GM10248 (cell line): ENCODE measurements around the gene CCP110.

ENCODE experiments used
- CTCF ChIA-PET: fragments of 300-600 bp; sonication (Branson Sonifier 250); formaldehyde crosslinking; extraction: SDS; loops from one replicate; lab custom pipeline; 2021; ENCODE audit warnings: antibody characterized with exemption; lab: Yijun Ruan, JAX
- POLR2A ChIA-PET: fragments of 350-650 bp; sonication (Branson Sonifier 250); formaldehyde crosslinking; extraction: SDS; loops from one replicate; lab custom pipeline; 2020; ENCODE audit warnings: antibody characterized with exemption; lab: Yijun Ruan, JAX
- DNase-seq: peaks from one replicate; pipeline ENCODE4 v3.0.0; 2012; ENCODE audit errors: extremely low spot score
- TF ChIP-seq, protein P1 (sequence below): IDR thresholded peaks from 2 replicates; pipeline ENCODE4 v1.5.1; 2012; ENCODE audit warnings: mild to moderate bottlenecking, low read depth; ENCODE audit errors: extremely low read depth, missing control alignments, control extremely low read depth

The CCP110 gene

DNA sequence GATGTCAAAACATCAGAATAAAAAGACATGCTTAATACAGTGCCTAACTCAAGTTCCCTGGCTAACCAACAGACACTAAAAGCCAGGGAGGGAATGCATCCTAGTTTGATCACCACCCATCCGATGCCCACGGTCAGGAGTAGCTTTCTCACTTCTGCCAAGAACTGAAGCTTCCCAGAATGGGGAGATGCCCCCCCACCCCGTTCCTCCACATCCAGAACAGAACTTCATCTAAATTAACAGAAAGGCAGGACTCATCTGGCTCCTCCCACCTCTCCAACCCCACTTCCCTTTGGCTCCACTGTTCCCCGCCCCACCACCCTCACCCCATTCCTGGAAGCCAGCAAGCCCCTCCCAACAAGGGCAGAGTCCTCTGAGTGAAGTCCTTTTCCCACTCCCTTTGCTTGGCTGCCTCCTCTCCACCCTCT is 35.5 kb upstream of the CCP110 start:
- no peak for DNase-seq
- POLR2A ChIA-PET = no interaction called here
- TF ChIP-seq, protein P1, sequence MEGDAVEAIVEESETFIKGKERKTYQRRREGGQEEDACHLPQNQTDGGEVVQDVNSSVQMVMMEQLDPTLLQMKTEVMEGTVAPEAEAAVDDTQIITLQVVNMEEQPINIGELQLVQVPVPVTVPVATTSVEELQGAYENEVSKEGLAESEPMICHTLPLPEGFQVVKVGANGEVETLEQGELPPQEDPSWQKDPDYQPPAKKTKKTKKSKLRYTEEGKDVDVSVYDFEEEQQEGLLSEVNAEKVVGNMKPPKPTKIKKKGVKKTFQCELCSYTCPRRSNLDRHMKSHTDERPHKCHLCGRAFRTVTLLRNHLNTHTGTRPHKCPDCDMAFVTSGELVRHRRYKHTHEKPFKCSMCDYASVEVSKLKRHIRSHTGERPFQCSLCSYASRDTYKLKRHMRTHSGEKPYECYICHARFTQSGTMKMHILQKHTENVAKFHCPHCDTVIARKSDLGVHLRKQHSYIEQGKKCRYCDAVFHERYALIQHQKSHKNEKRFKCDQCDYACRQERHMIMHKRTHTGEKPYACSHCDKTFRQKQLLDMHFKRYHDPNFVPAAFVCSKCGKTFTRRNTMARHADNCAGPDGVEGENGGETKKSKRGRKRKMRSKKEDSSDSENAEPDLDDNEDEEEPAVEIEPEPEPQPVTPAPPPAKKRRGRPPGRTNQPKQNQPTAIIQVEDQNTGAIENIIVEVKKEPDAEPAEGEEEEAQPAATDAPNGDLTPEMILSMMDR = no peak
- CTCF ChIA-PET = interaction anchor here (1.2 kb wide), 2 partner anchors 15 to 20 kb away, joined by 3 to 6 read pairs; no protein-coding TSS in a partner anchor

GRCh38 chr16:19490619-19491018 is 33.1 kb upstream of the CCP110 start:
- no peak for DNase-seq
- TF ChIP-seq, protein P1 = no peak
- ChIA-PET CTCF (interaction anchor here (0.6 to 1.6 kb wide), 3 partner anchors 9 to 101 kb away, joined by 3 to 10 read pairs (median 3); no protein-coding TSS in a partner anchor), POLR2A (no interaction called here)

DNA sequence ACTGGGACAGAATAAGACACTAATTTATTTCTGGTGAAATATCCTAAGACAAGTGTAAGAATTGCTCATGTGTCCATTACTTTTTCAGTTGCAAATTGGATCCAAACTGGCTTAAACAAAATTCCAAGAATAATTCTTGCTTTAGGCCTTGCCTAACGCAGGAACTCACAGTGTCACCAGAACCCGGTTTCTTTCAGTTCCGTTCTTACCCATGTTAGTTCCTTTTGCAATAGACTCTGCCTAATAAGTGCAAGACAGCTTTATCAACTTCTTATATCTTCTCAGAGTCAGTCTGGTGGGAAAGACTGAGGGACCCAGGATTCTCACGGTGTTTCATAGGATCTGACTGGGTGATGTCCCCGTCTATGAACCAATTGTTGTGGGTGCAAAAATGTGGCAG is 26.6 kb upstream of the CCP110 start:
- no peak for DNase-seq
- TF ChIP-seq, protein P1 = no peak
- CTCF ChIA-PET = no interaction called here
- POLR2A ChIA-PET = no interaction called here

DNA sequence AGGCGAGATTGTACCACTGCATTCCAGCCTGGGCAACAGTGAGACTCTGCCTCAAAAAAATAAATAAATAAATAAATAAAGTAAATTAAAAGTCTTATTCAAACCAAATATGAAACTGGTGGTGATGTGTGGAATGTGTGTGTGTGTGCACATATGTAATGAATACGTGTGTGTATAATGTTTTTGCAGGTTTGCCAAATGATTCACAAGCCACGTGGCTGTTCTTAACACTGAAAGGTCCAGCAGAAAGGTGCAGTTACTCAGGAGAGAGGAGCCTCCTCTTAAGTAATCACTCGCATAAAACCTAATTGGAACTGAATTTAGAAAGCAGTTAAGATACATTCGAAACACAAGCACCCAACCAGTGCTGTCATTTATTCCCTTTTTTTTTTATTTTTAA is 24.7 kb upstream of the CCP110 start:
- ChIA-PET CTCF (no interaction called here), POLR2A (no interaction called here)
- no peak for DNase-seq
- TF ChIP-seq, protein P1 = no peak

- CTCF ChIA-PET = no interaction called here
- POLR2A ChIA-PET = no interaction called here
- TF ChIP-seq, protein P1 = no peak
Observed at GRCh38 chr16:19499481-19499880, 24.3 kb upstream of the CCP110 start.

DNA sequence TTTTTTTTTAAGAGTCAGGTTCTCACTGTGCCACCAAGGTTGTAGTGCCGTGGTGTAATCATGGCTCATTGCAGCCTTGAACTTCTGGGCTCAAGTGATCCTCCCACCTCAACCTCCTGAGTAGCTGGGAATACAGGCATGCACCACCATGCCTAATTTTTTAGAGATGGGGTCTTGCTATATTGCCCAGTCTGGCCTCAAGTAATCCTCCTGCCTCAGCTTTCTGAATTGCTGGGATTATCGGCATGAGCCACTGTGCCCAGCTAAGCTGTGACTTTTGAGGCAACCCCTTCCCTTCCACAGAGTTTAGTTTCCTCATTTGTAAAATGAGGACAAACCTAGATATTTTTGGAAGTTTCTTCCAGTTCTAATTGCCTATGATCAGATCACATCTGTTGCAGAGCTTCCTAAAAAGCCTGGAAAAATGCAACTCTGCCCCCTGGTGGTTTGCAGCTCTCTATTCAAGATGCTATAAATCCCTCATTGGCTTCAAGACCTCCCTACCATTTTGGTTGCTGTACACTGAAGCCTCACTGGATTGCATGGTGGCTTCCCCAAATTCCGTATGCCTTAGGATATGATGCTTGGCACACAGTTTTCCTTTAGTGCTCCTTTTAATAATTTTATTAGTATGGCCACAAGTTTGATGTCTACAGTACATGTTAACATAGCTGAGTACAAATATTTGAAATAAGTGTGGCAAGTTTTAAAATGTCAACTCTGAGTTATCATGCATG is 21.2 kb upstream of the CCP110 start:
- ChIA-PET POLR2A (no interaction called here), CTCF (interaction anchor here (0.7 to 4.1 kb wide), 37 partner anchors 9 to 749 kb away, joined by 3 to 73 read pairs (median 4); partner anchors contain the start of gene CCP110)
- TF ChIP-seq, protein P1 = peak; percentile 51
- DNase-seq = peak; percentile 54

More at GRCh38 chr16:19499481-19499880, 24.3 kb upstream of the CCP110 start:
- no peak for DNase-seq
